HFFc6 (cell line): ENCODE results near the gene SEC61A2. TPM values are rescaled to one million over a fixed set of nuclear protein-coding genes. Genes with fewer than 3 reads are reported as not detected.
A peak's percentile ranks its signal among the peaks of the same experiment; 100 is the strongest.

Experiments
- DNase-seq: peaks from one replicate; pipeline ENCODE4 v3.0.0-alpha.2; 2018
- H3K27ac Mint-ChIP-seq: 2 replicates; pipeline ENCODE4 v1.8.0; 2020; ENCODE audit warnings: mild to moderate bottlenecking, mixed read lengths
- H3K27me3 Mint-ChIP-seq: 2 replicates; pipeline ENCODE4 v1.8.0; 2021; ENCODE audit warnings: mild to moderate bottlenecking, moderate library complexity, mixed read lengths; ENCODE audit not compliant: insufficient read depth
- H3K36me3 Mint-ChIP-seq: 2 replicates; pipeline ENCODE4 v1.8.0; 2021; ENCODE audit warnings: low read depth, mixed read lengths
- H3K4me1 Mint-ChIP-seq: 2 replicates; pipeline ENCODE4 v1.8.0; 2020; ENCODE audit warnings: low read depth, mixed read lengths
- H3K4me3 Mint-ChIP-seq: 2 replicates; pipeline ENCODE4 v1.8.0; 2020; ENCODE audit warnings: mild to moderate bottlenecking, moderate library complexity, mixed read lengths
- H3K9me3 Mint-ChIP-seq: 2 replicates; pipeline ENCODE4 v1.8.0; 2020; ENCODE audit warnings: mild to moderate bottlenecking, mixed read lengths
- CTCF ChIP-seq: fragments of 200-600 bp; sonication (generic); IDR thresholded peaks from 2 replicates; pipeline ENCODE4 v1.5.0; 2021; ENCODE audit warnings: antibody characterized with exemption, mild to moderate bottlenecking
- microRNA-seq: library from miRNA; unstranded; fragments of <30 nt; microRNA quantifications from one replicate; pipeline ENCODE4, GENCODE V29; 2019
- total RNA-seq, 6 experiments: library from RNA; stranded (reverse); fragmentation: NEBNext Ultra II Directional; extraction: Animal tissue kit (Norgen Biotek cat#: 25700); gene quantifications; 2 replicates in 1 of 6; 3 replicates in 5 of 6; pipeline ENCODE4 v1.2.3, GENCODE V29; 2021

The SEC61A2 gene
- total RNA-seq, 6 experiments from 2014 or later, result 9.3 to 11.2 (median 10.6) TPM

- peaks cover 22% of the 10 kb centered on the region for H3K36me3 Mint-ChIP-seq
- no peak overlapping the region for H3K4me3 Mint-ChIP-seq
- H3K9me3 Mint-ChIP-seq, result no peaks in the 10 kb centered on the region
- DNase-seq, result no peak
- no peaks in the 10 kb centered on the region for H3K4me1 Mint-ChIP-seq
- H3K27me3 Mint-ChIP-seq, result no peaks in the 10 kb centered on the region; the same call in none of the 2 replicates
- no peak for TF ChIP-seq CTCF
- H3K27ac Mint-ChIP-seq, result no peak overlapping the region
Observed at GRCh38 chr10:12208460-12208859, 79.0 kb downstream of the SEC61A2 start.

GRCh38 chr10:12212454-12212853 is 83.0 kb downstream of the SEC61A2 start:
- peaks cover 26% of the 10 kb centered on the region for H3K36me3 Mint-ChIP-seq
- no peaks in the 10 kb centered on the region; the same call in 1 of the 2 replicates for H3K27me3 Mint-ChIP-seq
- peaks cover 13% of the 10 kb centered on the region for H3K4me1 Mint-ChIP-seq
- no peak overlapping the region for H3K4me3 Mint-ChIP-seq
- no peak for DNase-seq
- TF ChIP-seq CTCF, result no peak
- no peak overlapping the region for H3K27ac Mint-ChIP-seq
- no peaks in the 10 kb centered on the region for H3K9me3 Mint-ChIP-seq

DNA sequence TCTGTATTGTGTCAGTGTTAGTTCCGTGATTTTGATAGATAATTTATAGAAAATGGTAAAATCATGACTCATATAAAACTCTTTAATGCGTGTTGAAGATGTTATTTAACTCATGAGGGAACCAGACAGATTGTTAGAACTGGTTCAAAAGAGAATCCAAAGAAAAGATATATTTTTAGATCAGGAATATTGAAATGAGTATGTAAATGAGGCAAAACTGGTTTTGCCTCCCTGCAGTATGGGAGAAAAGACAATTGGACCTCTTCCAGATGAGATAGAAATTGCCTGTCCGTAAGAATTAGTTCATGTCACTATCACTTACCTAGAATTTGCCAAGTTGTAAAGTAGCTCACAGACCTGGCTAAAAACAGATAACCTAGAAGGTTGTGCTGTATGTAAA is 84.1 kb downstream of the SEC61A2 start:
- Mint-ChIP-seq H3K4me1 (peaks cover 13% of the 10 kb centered on the region), H3K9me3 (no peaks in the 10 kb centered on the region), H3K27ac (no peak overlapping the region), H3K36me3 (peaks cover 29% of the 10 kb centered on the region), H3K27me3 (no peaks in the 10 kb centered on the region), H3K4me3 (no peak overlapping the region)
- no peak for TF ChIP-seq CTCF
- DNase-seq, result no peak

DNA sequence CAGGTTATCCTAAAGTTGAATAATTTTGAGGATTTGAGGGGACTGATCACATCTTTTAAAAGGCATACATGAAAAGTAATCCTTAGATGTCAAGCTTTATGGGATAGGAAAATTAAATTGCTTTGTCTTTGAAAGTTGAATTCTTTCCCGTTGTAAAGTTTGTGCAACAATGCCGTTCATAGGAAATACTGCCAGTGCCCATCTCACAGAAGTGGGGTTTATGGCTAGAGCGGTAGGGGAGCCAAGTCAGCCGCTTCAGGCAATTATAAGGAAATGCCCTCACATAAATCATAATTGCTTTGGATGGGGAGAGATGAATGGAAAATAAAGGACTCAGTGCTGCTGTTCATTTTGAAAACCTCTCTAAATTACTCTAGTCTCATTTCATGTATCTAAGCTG is 84.6 kb downstream of the SEC61A2 start:
- no peaks in the 10 kb centered on the region for H3K27me3 Mint-ChIP-seq
- DNase-seq, result no peak
- TF ChIP-seq CTCF, result no peak
- peaks cover 34% of the 10 kb centered on the region for H3K36me3 Mint-ChIP-seq
- peak overlapping the region; percentile 36 for H3K27ac Mint-ChIP-seq
- H3K4me1 Mint-ChIP-seq, result peaks cover 13% of the 10 kb centered on the region
- H3K4me3 Mint-ChIP-seq, result no peak overlapping the region
- H3K9me3 Mint-ChIP-seq, result no peaks in the 10 kb centered on the region

- Mint-ChIP-seq H3K4me1 (peaks cover 13% of the 10 kb centered on the region), H3K9me3 (no peaks in the 10 kb centered on the region), H3K27me3 (no peaks in the 10 kb centered on the region), H3K36me3 (peaks cover 34% of the 10 kb centered on the region), H3K4me3 (no peak overlapping the region), H3K27ac (peak overlapping the region; percentile 36)
- TF ChIP-seq CTCF, result peak; percentile 90
- peak; percentile 37 for DNase-seq
Observed at GRCh38 chr10:12214763-12215218, 85.3 kb downstream of the SEC61A2 start.

Small RNA genes lying within 50 kb of the gene (microRNA-seq; reads per million reads assigned to microRNA genes)
- gene MIR548AK, result not detected

Other genes with a start within 250 kb of the SEC61A2 start
- gene UPF2, start 86.9 kb upstream of the SEC61A2 start, total RNA-seq, result 10 to 100 TPM; 18.3 to 24.1 (median 22.0) TPM
- gene DHTKD1, start 60.7 kb upstream of the SEC61A2 start, total RNA-seq, result 10 to 100 TPM; 10.2 to 15.1 (median 12.7) TPM
- 10 to 100 TPM; 49.4 to 59.7 (median 51.1) TPM for gene NUDT5, start 66.2 kb downstream of the SEC61A2 start, total RNA-seq
- gene CDC123, start 66.5 kb downstream of the SEC61A2 start, total RNA-seq, result 100 to 1,000 TPM in 3 of 6 experiments, 10 to 100 TPM in 3; 90.9 to 116 (median 99.5) TPM
- gene CAMK1D, start 219.9 kb downstream of the SEC61A2 start, total RNA-seq, result 1 to 10 TPM in 2 of 6 experiments, under 1 TPM in 4; 0.34 to 1.4 (median 0.43) TPM